ENCODE measurements around the gene CCDC63.
"Not testable (repeated sequence)": the region's sequence is repeated elsewhere in the genome, so short reads cannot be mapped to it uniquely, and the experiment has no call there.

CCDC63 gene

DNA sequence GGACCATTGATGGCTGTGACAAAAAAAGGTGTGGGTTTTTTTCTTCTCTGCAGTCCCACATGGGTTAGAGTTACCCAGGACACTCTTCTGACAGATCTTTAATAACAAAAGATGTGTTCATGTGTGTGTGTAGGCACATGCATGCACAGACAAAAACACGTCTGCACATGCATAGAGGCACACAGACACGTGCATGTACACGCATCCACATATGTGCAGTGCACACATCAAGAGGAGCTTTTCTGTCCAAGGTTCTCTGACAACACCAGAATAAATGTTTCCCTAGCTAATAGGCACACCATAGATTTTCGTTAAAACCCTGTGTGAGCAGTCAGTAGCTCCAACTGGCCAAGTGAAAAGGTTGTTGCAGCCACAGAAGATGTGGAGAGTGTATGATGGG is 76.4 kb downstream of the CCDC63 start:
- ATAC-seq (no peak), DNase-seq (no peak)

DNA sequence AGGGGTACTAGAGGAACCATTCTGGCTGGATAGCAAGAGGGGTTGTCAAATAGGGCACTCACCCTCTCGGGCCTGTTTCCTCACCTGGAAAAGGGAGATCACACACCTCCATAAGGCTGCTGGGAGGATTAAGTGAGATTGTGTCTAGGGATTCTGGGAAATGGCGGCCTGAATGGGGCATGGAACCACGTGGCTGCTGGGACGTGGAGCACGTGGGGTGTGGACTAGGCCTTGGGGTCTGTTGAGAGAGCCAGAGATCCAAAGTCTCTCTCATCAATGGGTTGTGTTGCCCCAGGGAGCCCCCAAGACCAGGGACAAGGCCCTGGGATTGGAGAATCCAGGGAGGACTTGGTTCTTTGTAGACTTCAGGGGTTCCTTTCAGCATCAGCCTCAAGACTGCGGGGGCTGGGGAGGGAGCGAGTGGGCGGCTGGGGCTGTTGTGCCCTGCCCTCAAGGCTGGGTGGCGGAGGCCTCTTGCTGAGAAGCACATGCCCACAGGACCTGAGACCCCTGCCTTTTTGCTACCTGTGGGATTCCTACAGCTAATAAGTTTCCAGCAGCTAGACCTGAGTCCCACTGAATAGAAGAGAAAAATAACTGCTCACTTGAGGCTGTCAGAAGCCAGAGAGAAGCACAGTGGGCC is 77.0 kb downstream of the CCDC63 start:
- DNase-seq (no peak), ATAC-seq (no peak)

DNA sequence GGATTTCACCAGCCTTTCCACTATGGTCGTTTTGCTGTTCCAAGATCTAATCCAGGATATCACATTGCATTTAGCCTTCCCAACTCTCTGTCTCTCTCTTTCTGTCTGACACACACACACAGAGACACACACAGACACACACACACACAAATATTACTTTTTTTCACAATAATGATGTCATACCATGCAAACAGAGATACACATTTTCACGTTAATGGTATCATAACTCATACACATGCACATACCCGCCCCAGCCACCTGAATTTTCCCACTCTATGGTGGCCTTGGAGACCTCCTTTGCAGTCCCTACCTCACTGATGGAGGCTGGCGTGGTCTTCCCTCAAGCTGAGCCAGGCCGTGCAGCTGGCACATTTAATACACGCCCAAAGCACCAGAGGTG is 80.8 kb downstream of the CCDC63 start:
- no peak for ATAC-seq

DNA sequence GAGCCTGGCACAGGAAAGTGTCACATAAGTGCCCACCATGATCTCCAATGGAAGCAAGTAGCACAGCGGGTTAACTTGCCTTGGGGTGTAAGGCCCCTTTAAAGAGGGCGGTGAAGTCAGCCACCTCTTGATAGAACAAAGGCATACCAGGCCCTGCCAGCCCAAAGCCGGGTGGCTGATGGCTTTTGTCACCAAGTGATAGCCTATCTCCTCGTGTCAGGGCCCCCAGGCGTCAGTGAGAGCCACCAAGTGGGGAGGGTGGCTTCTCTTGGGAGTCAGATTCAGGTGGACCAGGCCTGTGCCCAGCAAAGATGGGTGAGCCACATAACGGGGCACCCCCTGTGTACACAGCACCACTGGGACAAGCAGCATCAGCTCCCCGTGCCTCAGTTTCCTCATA is 81.9 kb downstream of the CCDC63 start:
- ATAC-seq = no peak
- DNase-seq = no peak

More for the DNA sequence above, 80.8 kb downstream of the CCDC63 start:
- DNase-seq = no peak

DNA sequence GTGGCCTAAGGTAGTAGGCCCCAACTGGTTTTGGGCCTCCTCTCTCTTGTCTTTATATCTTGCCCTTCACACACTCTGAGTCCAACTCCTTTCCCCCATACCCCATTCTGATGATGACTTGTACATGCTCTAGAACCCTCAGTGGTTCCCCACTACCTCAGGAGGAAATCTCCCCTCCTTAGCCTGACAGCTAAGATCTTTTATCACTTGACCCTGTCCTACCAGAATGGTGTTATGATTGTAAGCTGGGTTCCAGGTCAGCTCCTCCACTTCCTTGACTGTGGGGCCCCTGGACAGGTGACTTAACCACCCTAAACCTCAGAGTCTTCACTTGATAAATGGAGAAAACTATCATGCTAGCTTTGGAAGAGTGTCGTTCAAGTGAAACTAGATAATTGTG is 83.0 kb downstream of the CCDC63 start:
- no peak for ATAC-seq
- DNase-seq = no peak

DNA sequence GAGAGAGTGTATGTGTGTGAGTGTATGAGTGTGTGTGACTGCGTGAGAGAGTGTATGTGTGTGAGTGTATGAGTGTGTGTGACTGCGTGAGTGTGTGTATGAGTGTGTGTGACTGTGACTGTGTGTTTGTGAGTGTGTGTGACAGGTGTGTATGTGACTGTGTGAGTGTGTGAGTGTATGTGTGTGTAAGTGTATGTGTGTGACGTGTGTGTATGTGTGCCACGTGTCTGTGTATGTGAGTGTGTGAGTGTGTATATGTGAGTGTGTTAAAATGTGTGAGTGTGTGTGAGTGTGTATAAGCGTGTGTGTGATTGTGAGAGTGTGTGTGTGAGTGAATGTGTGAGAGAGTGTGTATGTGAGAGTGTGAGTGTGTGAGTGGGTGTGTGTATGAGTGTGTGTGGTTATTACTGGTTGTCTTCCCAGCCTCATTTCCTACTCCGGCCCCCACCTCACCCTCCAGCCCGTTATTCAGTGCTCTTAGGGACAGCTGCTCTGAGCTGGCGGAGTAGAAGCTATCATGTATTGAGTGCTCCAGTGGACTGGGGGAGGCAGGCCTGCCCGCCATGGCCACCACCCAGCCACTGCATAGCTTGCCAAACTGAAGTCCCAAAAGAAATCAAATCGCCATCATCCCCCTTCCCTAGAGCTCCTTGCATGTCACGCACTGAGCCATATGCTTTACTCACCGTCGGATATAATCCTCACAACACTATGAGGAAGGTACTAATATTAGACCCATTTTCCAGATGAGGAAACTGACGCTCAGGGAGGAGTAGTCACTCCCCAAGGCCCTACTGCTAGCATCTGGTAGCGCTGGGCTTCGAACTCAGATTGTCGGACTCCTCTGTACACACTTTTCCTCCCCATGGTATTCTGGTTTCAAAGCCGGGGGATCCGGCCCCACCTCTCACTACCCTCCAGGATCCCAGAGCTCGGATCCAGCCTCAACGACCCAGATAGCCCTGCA is 83.8 kb downstream of the CCDC63 start:
- ATAC-seq = no peak

DNA sequence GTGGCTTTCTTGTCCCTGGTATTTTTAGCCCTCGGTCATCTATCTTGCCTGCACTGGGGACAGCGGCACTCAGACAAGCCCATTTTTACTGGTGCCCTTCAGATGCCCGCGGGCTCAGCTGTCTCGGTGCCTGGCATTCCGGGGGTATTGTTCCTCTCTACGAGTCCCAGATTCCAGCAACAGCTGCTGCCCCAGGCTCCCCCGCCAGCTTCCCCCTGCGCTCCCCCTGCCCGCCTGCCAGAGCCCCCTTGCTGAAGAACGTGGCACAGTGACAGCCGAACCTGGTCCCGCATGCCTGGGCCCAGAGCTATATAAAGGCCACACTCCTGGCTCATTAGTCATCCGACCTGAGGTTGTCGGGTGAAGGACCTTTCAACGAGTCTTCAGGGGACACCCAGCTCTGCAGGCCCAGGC is 84.5 kb downstream of the CCDC63 start:
- ATAC-seq = no peak
- no peak for DNase-seq

More for the DNA sequence above, 83.8 kb downstream of the CCDC63 start:
- no peak for DNase-seq

DNA sequence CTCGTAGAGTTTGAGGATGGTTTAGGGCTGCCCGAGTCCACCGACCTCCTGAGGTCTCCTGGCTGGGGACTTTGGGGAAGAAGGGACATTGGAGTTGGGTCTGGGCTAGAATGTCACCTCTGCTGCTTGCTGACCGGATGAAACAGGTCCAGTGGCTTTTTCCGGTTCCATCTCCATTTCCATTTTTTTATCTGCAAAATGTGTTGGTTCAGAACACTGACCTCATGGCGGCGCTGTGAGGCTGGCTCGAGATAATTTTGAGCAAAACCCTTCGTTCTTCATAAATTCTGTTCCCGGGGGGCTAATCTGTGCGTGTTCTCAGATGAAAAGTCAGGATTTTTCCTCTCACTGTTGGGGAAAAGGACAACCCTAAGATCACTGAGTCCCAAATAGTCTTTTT is 85.3 kb downstream of the CCDC63 start:
- DNase-seq (no peak), ATAC-seq (no peak)

DNA sequence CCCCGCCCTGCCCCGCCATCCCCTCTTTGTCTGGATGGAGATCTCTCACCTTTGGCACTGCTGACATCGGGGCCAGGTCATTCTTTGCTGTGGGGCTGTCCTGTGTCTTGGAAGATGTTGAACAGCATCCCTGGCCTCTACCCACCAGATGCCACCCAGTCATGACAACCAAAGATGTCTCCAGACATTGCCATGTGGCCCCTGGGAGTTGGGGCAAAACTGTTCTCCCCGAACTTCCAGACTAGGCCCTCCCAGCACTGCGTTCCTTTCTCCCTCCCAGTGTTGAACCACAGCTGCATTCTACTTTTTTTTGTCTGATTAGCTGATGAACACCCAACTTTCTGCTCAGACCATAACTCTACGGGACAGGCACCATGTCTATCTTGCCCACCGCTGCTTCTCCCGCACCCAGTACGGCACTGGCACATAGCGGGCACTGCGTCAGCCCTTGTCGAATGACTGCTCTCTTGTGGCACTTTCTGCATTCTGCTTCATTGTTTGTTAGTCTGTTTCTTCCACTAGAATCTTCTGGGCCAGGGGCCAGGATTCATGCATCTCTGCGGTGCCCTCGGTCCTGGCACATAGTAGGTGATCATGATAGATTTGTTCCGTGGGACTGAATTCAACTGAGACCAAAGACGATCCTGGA is 86.7 kb downstream of the CCDC63 start:
- no peak for DNase-seq
- ATAC-seq = no peak

DNA sequence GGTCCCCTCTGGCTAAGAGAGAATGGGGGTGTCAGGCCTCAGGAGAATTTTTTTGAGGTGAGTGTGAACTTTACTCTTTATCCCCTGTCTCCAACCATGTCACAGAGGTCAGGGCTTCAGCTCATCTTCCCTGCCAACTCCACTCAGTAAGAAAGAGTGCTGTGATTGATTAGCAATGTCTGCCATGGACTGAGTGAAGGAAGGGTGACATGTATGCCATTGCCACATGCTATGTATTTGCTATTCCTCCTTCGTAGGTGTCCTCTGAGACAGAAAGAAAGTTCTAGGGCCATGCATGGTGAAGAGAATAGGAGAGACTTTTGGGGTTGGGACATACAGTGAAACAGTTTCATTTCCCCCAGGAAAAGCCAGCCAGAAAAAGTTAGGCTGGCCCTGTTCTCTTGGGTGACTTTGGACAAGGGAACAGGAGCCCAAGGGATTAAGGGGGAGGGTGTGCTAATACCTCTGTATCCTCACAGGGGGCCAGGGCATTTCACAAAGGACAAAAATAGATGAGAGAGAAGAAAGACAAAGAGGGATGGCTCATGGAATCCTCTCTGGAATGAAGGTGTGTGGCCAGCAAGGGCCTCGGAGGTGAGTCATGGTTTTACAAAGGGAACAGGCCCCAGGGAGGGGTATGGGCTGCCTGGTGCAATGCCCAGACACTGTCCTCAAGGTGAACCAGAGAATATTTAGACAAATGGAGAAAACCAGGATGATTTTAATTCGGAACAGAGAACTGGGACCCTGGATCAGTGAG is 87.5 kb downstream of the CCDC63 start:
- ATAC-seq = no peak
- no peak for DNase-seq

DNA sequence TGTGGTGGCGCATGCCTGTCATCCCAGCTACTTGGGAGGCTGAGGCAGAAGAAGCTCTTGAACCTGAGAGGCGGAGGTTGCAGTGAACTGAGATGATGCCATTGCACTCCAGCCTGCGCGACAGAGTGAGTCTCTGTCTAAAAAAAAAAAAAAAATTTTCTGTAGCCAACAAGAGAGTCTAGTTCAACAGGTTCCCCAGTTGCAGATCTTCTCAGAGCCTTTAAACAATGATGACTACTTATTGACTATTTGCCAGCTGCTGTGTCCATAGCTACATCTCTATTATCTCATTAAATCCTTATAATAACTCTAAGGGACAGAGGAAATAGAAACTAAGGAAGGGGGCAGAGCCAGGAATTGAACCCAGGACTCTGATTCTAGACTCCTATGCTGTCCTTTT is 88.8 kb downstream of the CCDC63 start:
- DNase-seq (no peak), ATAC-seq (no peak)

DNA sequence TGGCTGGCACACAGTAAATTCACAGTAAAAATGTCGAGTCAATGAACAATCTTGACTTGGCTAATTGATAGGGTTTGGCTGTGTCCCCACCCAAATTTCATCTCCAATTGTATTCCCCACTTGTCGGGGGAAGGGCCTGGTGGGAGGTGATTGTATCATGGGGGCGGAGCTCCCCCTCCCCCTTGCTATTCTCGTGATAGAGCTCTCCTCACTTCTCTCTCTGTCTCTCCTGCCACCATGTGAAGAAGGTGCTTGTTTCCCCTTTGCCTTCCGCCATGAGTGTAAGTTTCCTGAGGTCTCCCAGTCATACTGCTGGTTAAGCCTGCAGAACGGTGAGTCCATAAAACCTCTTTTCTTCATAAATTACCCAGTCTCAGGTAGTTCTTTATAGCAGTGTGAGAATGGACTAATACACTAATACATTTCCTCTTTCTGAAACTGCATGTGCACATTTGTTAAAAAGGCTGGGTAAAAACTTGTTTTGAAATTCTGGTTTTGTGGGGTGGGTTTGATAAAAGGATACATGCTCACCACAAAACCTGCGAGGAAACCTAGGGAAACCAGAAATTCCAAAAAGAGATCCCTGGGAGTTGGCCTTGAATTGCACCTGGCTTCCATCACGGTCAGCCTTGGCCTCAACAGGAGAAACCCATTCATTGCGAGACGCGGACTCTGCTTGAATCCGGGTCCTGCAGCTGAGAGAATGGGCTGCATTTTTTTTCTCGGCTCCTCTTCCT is 89.7 kb downstream of the CCDC63 start:
- no peak for ATAC-seq
- no peak for DNase-seq

DNA sequence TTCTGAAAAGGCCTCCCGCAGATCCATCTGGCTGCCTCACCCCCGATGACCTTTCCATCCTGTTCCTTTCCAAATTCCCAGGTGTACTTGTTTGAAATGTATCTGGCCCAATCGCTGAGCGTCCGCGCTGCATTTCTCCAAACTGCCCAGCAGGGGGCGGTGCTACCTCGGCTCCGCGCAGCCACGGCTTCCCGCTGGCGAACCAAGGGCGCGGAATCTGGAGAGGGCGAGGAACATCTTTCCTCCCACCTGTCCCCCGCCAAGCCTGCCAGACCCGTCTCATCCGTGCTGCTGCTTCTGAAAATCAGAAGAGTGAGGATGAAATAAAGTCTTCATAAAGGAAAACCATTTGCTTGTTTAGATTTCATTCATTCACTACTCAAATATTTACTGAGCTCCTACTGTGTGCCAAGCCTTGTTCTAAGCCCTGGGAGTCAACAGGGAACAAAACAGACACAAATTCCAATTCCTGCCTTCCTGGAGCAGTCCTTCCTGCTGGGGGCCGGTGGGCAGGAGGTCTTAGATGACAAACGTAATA is 90.4 kb downstream of the CCDC63 start:
- DNase-seq = peak; percentile 69
- ATAC-seq = peak; percentile 65

DNA sequence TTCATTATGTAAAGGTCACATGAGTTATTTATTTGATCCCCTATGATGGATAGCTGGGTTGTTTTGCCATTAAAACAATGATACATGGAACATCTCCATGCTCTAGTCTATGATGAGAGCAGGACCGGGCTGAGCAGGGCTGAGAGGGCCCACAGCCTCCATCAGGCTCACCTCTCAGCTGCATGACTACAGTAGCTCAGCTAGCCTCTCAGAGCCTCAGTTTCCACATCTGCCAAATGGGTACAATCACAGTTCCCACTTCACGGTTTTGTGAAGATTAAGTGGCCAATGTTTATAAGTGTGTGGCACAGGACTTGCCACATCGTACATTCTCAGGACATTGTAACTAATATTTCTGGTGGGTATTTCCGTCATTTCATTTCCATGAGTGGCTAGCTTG is 93.5 kb downstream of the CCDC63 start:
- DNase-seq (no peak), ATAC-seq (no peak)

DNA sequence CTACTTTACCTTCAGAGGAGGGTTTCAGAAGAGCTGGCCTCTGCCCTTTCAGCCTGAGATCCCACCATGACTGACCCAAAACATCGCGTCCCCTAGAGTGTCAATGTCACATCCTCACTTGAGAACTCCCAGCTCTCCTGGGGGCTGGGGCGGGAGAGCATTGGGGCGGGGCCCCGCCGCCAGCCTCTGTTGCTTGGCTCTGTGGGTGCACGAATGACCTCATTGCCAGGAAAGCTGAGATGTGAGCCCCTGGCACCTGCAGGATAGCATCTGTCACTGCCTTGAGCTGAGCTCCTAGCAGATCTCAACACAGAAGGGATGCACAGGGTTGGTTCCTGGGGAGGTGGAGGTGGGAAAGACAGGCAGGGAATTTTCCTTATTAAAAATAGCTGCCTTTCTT is 94.1 kb downstream of the CCDC63 start:
- ATAC-seq = no peak
- no peak for DNase-seq

DNA sequence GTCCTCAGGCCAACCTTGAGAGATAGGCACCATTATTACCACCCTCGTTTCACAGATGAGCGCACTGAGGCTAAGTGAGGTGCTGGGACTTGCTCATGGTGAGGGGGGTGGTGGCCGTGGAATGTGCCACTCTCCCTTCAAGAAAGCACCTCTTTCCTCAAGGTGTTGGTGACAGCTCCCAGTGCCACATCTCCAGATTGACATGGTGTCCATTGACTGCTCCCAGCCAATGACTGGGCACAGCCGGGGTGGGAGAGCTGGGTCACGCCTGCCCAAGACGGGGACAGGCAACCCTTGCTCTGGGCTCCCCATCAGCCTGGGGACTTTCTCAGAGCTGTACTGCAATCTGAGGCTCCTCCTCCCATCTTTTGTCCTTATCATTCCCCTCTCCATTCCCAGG is 94.6 kb downstream of the CCDC63 start:
- ATAC-seq (no peak), DNase-seq (no peak)

DNA sequence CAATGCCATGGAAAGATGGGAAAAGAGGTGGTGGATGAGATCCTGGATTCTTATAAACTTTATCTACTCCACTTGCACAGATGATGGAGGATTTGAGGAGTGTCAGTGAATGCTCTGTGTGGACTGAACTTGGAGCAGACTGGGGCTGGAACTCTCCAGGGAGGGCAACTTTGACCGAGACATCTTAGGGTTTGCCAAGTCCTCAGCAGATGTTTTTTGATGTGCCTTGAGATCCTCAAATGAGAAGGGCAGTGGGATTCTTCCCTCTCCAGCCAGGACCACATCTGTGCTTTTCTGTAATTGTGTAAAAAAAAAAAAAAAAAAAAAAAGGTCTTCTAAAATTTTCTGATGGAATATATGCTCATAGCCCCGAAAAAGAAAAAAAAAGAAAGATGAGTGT is 96.6 kb downstream of the CCDC63 start:
- DNase-seq (no peak), ATAC-seq (no peak)

DNA sequence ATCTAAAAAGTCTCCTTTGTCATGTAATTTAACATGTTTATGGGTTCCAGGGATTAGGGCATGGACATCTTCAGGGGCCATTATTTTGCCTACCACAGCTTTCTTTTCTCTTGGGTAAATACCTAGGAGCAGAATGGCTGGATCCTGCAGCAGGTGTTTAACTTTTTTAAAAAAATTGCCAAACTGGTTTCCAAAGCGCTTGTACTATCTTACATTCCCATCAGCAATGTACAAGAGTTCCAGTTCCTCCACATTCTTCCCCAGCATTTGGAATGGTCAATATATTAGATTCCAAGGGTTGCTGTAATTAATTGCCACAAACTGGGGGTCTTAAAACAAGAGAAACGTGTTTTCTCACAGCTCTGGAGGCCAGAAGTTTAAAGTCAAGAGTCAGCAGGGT is 101.3 kb downstream of the CCDC63 start:
- ATAC-seq (no peak), DNase-seq (no peak)

DNA sequence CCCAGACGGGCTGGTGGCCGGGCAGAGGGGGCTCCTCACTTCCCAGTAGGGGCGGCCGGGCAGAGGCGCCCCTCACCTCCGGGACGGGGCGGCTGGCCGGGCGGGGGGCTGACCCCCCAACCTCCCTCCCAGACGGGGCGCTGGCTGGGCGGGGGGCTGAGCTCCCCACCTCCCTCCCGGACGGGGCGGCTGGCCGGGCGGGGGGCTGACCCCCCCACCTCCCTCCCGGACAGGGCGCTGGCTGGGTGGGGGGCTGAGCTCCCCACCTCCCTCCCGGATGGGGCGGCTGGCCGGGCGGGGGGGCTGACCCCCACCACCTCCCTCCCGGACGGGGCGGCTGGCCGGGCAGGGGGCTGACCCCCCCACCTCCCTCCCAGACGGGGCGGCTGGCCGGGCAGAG is 103.7 kb downstream of the CCDC63 start:
- not testable (repeated sequence) for ATAC-seq, DNase-seq

DNA sequence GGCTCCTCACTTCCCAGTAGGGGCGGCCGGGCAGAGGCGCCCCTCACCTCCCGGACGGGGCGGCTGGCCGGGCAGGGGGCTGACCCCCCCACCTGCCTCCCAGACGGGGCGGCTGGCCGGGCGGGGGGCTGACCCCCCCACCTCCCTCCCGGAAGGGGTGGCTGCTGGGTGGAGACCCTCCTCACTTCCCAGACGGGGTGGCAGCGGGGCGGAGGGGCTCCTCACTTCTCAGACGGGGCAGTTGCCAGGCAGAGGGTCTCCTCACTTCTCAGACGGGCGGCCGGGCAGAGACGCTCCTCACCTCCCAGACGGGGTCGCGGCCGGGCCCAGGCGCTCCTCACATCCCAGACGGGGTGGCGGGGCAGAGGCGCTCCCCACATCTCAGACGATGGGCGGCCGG is 104.1 kb downstream of the CCDC63 start:
- ATAC-seq, DNase-seq: not testable (repeated sequence)

All from stimulated activated naive CD8-positive, alpha-beta T cell treated with anti-CD3 and anti-CD28 coated beads, Interleukin-15, Interleukin-2, amounts not matched to agents 100 U/mL and 50 U/mL, for 24 hours (primary cell).